ENCODE results near the gene SMCP. TPM values are rescaled to one million over a fixed set of nuclear protein-coding genes. Genes with fewer than 3 reads are reported as not detected.

The SMCP gene
- total RNA-seq, 4 donors from 2014 or later = not detected

GRCh38 chr1:152899027-152899426 is 20.9 kb downstream of the SMCP start:
- in situ Hi-C loops (cut with MboI; ENCODE audit: low sequenced_read_pairs in 4 of 4) = no loop called here
- Histone ChIP-seq H3K36me3 (no peaks in the 10 kb centered on the region), H3K9me3 (no peaks in the 10 kb centered on the region), H3K4me3 (no peak overlapping the region), H3K27ac (no peak overlapping the region), H3K27me3 (no peaks in the 10 kb centered on the region), H3K4me1 (no peaks in the 10 kb centered on the region)
- intact Hi-C loops (cut with DNase I; ENCODE audit: low total_unique reads) = no loop called here
- TF ChIP-seq CTCF (IDR thresholded peaks at IDR 0.05 in 4 of 5, conservative IDR thresholded peaks at IDR 0.05 in 1 of 5) = no peak
- TF ChIP-seq POLR2A (IDR thresholded peaks at IDR 0.05) = no peak
- DNase-seq (no peak), ATAC-seq (no peak)

GRCh38 chr1:152899883-152900282 is 21.8 kb downstream of the SMCP start:
- Histone ChIP-seq H3K4me3 (no peak overlapping the region), H3K4me1 (no peaks in the 10 kb centered on the region), H3K36me3 (no peaks in the 10 kb centered on the region), H3K9me3 (no peaks in the 10 kb centered on the region), H3K27me3 (no peaks in the 10 kb centered on the region), H3K27ac (no peak overlapping the region)
- DNase-seq (no peak), ATAC-seq (no peak)
- in situ Hi-C loops (cut with MboI; ENCODE audit: low sequenced_read_pairs in 4 of 4) = no loop called here
- TF ChIP-seq CTCF (IDR thresholded peaks at IDR 0.05 in 4 of 5, conservative IDR thresholded peaks at IDR 0.05 in 1 of 5) (no peak), POLR2A (IDR thresholded peaks at IDR 0.05) (no peak)
- intact Hi-C loops (cut with DNase I; ENCODE audit: low total_unique reads) = no loop called here

- DNase-seq = no peak
- H3K27ac ChIP-seq = no peak overlapping the region
- H3K9me3 ChIP-seq = no peaks in the 10 kb centered on the region
- in situ Hi-C loops (cut with MboI; ENCODE audit: low sequenced_read_pairs in 4 of 4) (no loop called here), intact Hi-C loops (cut with DNase I; ENCODE audit: low total_unique reads) (no loop called here)
- no peaks in the 10 kb centered on the region for H3K36me3 ChIP-seq
- ATAC-seq = no peak
- TF ChIP-seq POLR2A (IDR thresholded peaks at IDR 0.05) (no peak), CTCF (IDR thresholded peaks at IDR 0.05 in 4 of 5, conservative IDR thresholded peaks at IDR 0.05 in 1 of 5) (no peak)
- no peaks in the 10 kb centered on the region for H3K4me1 ChIP-seq
- H3K4me3 ChIP-seq = no peak overlapping the region
- H3K27me3 ChIP-seq = no peaks in the 10 kb centered on the region
These were observed 23.5 kb downstream of the SMCP start for GRCh38 chr1:152901631-152902030.

- Histone ChIP-seq H3K9me3 (no peaks in the 10 kb centered on the region), H3K4me1 (no peaks in the 10 kb centered on the region), H3K27me3 (no peaks in the 10 kb centered on the region), H3K4me3 (no peak overlapping the region), H3K36me3 (no peaks in the 10 kb centered on the region), H3K27ac (no peak overlapping the region)
- no peak for TF ChIP-seq POLR2A (IDR thresholded peaks at IDR 0.05)
- no peak for TF ChIP-seq CTCF (IDR thresholded peaks at IDR 0.05 in 4 of 5, conservative IDR thresholded peaks at IDR 0.05 in 1 of 5)
- in situ Hi-C loops (cut with MboI; ENCODE audit: low sequenced_read_pairs in 4 of 4) = no loop called here
- DNase-seq = no peak
- intact Hi-C loops (cut with DNase I; ENCODE audit: low total_unique reads) = no loop called here
- no peak for ATAC-seq
These were observed 24.5 kb downstream of the SMCP start for GRCh38 chr1:152902636-152903035.

- intact Hi-C loops (cut with DNase I; ENCODE audit: low total_unique reads) (no loop called here), in situ Hi-C loops (cut with MboI; ENCODE audit: low sequenced_read_pairs in 4 of 4) (no loop called here)
- H3K4me1 ChIP-seq = no peaks in the 10 kb centered on the region
- no peaks in the 10 kb centered on the region for H3K27me3 ChIP-seq
- ATAC-seq (no peak), DNase-seq (no peak)
- TF ChIP-seq CTCF (IDR thresholded peaks at IDR 0.05 in 4 of 5, conservative IDR thresholded peaks at IDR 0.05 in 1 of 5) = no peak
- H3K36me3 ChIP-seq = no peaks in the 10 kb centered on the region
- no peak overlapping the region for H3K27ac ChIP-seq
- no peak overlapping the region for H3K4me3 ChIP-seq
- no peaks in the 10 kb centered on the region for H3K9me3 ChIP-seq
These were observed 26.7 kb downstream of the SMCP start for GRCh38 chr1:152904688-152905440.

Measured in gastrocnemius medialis (tissue), 4 donors.